Brain microvascular endothelial cell (primary cell): Measurements from ENCODE around the gene PRKAG3.
"Not testable (repeated sequence)": the region's sequence is repeated elsewhere in the genome, so short reads cannot be mapped to it uniquely, and the experiment has no call there.

Experiments used
- DNase-seq: peaks from one replicate; pipeline ENCODE4 v3.0.0-alpha.2; 2020
- H3K27ac ChIP-seq: fragments of 250-450 bp; sonication (Bioruptor Pico); 2 replicates; pipeline ENCODE4 v1.5.1; 2020; ENCODE audit warnings: mild to moderate bottlenecking, moderate library complexity
- H3K27me3 ChIP-seq: fragments of 250-450 bp; sonication (Bioruptor Pico); replicated peaks from 2 replicates; pipeline ENCODE4 v1.5.1; 2020; ENCODE audit warnings: mild to moderate bottlenecking
- H3K36me3 ChIP-seq: fragments of 250-450 bp; sonication (Bioruptor Pico); replicated peaks from 2 replicates; pipeline ENCODE4 v1.5.1; 2020; ENCODE audit warnings: mild to moderate bottlenecking
- H3K4me3 ChIP-seq: 2 replicates; pipeline ENCODE4 v1.5.1; 2011; ENCODE audit warnings: low read depth, mild to moderate bottlenecking, control low read depth, low read length, moderate library complexity
- CTCF ChIP-seq: IDR thresholded peaks from 2 replicates; pipeline ENCODE4 v1.5.1; 2011; ENCODE audit warnings: low read depth, mild to moderate bottlenecking, moderate library complexity, low read length, control low read depth, inconsistent platforms; ENCODE audit errors: missing control alignments
- in situ Hi-C: cut with HindIII; loops from 2 replicates; pipeline ENCODE4 v1.10.0; 2017; ENCODE audit warnings: low sequenced_read_pairs, low pct_ligation_motif_present

Gene PRKAG3

GRCh38 chr2:218780851-218781690 lies 50.5 kb downstream of the PRKAG3 start:
- Histone ChIP-seq H3K4me3 (peak overlapping the region; percentile 62), H3K27ac (no peak overlapping the region), H3K36me3 (no peaks in the 10 kb centered on the region), H3K27me3 (no peaks in the 10 kb centered on the region)
- no peak for TF ChIP-seq CTCF
- no peak for DNase-seq
- in situ Hi-C loops: no loop called here

- H3K36me3 ChIP-seq: no peaks in the 10 kb centered on the region
- no peak overlapping the region for H3K4me3 ChIP-seq
- TF ChIP-seq CTCF: no peak
- H3K27me3 ChIP-seq: no peaks in the 10 kb centered on the region
- H3K27ac ChIP-seq: no peak overlapping the region
- DNase-seq: no peak
- in situ Hi-C loops: no loop called here
Observed at GRCh38 chr2:218780046-218780445, 51.6 kb downstream of the PRKAG3 start.

GRCh38 chr2:218777276-218777990 lies 54.2 kb downstream of the PRKAG3 start:
- no peak overlapping the region for H3K4me3 ChIP-seq
- in situ Hi-C loops: no loop called here
- no peaks in the 10 kb centered on the region for H3K36me3 ChIP-seq
- H3K27ac ChIP-seq: no peak overlapping the region
- no peak for DNase-seq
- no peaks in the 10 kb centered on the region for H3K27me3 ChIP-seq
- TF ChIP-seq CTCF: no peak

GRCh38 chr2:218776488-218776887 lies 55.1 kb downstream of the PRKAG3 start:
- no peak for TF ChIP-seq CTCF
- Histone ChIP-seq H3K27me3 (no peaks in the 10 kb centered on the region), H3K36me3 (no peaks in the 10 kb centered on the region), H3K4me3 (no peak overlapping the region), H3K27ac (no peak overlapping the region)
- DNase-seq: no peak
- in situ Hi-C loops: no loop called here

- Histone ChIP-seq H3K36me3 (no peaks in the 10 kb centered on the region), H3K27me3 (no peaks in the 10 kb centered on the region), H3K27ac (no peak overlapping the region), H3K4me3 (no peak overlapping the region)
- in situ Hi-C loops: no loop called here
- no peak for DNase-seq
- no peak for TF ChIP-seq CTCF
Observed at GRCh38 chr2:218773881-218774280, 57.7 kb downstream of the PRKAG3 start.

- H3K27ac ChIP-seq, in situ Hi-C loops, H3K27me3 ChIP-seq, DNase-seq, H3K4me3 ChIP-seq, H3K36me3 ChIP-seq: not testable (repeated sequence)
Observed at GRCh38 chr2:218772759-218773158, 58.8 kb downstream of the PRKAG3 start.
